Endothelial cell of umbilical vein (primary cell): ENCODE data around the gene ATP6V1E1. TPM values are rescaled to one million over a fixed set of nuclear protein-coding genes. Genes with fewer than 3 reads are reported as not detected.
A peak's percentile ranks its signal among the peaks of the same experiment; 100 is the strongest.

ENCODE experiments used
- BruUV-seq: library from RNA; stranded (reverse); fragments of 400-500 nt; replicated peaks from 2 replicates; lab custom pipeline; 2021; lab: Mats Ljungman, UMichigan
- CTCF ChIA-PET: fragments of 300-600, 350-600 bp; sonication (Branson Sonifier 250); formaldehyde crosslinking; loops from one replicate; lab custom pipeline; 2021; ENCODE audit warnings: antibody characterized with exemption, inconsistent platforms; lab: Charles Lee
- POLR2A ChIA-PET: fragments of 300-600, 350-600 bp; sonication (Branson Sonifier 250); formaldehyde crosslinking; loops from one replicate; lab custom pipeline; 2021; ENCODE audit warnings: antibody characterized with exemption, inconsistent platforms; lab: Charles Lee
- DNase-seq: peaks from one replicate; pipeline ENCODE4 v3.0.0-alpha.2; 2011; ENCODE audit warnings: low read depth, low spot score
- FAIRE-seq: peaks from 2 replicates; lab custom pipeline; 2011; peaks lifted over from hg19 to GRCh38; lab: Jason Lieb, UNC
- H2AFZ ChIP-seq: 2 replicates; pipeline ENCODE4 v1.6.0; 2012; ENCODE audit warnings: low read depth, low read length, control low read depth, inconsistent platforms
- H3K27ac ChIP-seq: 2 replicates; pipeline ENCODE4 v1.5.1; 2011; ENCODE audit warnings: low read depth, mild to moderate bottlenecking, control low read depth, low read length, moderate library complexity; ENCODE audit not compliant: insufficient read depth
- H3K27me3 ChIP-seq, 2 experiments: 2 replicates each; pipeline versions ENCODE4 v1.6.0 to v1.6.1; 2011; ENCODE audit warnings: low read length in 2 of 2, mixed read lengths in 1 of 2; ENCODE audit not compliant: control insufficient read depth in 2 of 2, insufficient read depth in 2 of 2
- H3K36me3 ChIP-seq, 2 experiments: 2 replicates in 1 of 2; 3 replicates in 1 of 2; pipeline ENCODE4 v1.5.1; 2011; ENCODE audit warnings: low read length in 2 of 2, mild to moderate bottlenecking in 1 of 2, moderate library complexity in 1 of 2; ENCODE audit not compliant: control insufficient read depth in 2 of 2, insufficient read depth in 2 of 2; ENCODE audit errors: extremely low read depth in 1 of 2
- H3K4me1 ChIP-seq: 3 replicates; pipeline ENCODE4 v1.5.1; 2011; ENCODE audit warnings: mild to moderate bottlenecking, low read length; ENCODE audit not compliant: control insufficient read depth, insufficient read depth; ENCODE audit errors: extremely low read depth
- H3K4me2 ChIP-seq: 2 replicates; pipeline ENCODE4 v1.6.1; 2011; ENCODE audit warnings: low read length, control low read depth, mixed read lengths; ENCODE audit not compliant: insufficient read depth
- H3K4me3 ChIP-seq, 3 experiments: fragments of 200-600 bp in 1 of 3; sonication (generic), shearing (Covaris generic) in 1 of 3; replicated peaks in 1 of 3; 2 replicates each; pipeline ENCODE4 v1.5.1; 2011 to 2016; ENCODE audit warnings: control low read depth in 3 of 3, low read length in 3 of 3, mild to moderate bottlenecking in 2 of 3, inconsistent platforms in 1 of 3, low read depth in 1 of 3, moderate library complexity in 1 of 3; ENCODE audit not compliant: insufficient read depth in 1 of 3
- H3K79me2 ChIP-seq: 2 replicates; pipeline ENCODE4 v1.6.0; 2012; ENCODE audit warnings: low read length, inconsistent platforms; ENCODE audit not compliant: control insufficient read depth, insufficient read depth
- H3K9ac ChIP-seq: replicated peaks from 2 replicates; pipeline ENCODE3; 2011; ENCODE audit warnings: low read length, control low read depth; ENCODE audit not compliant: insufficient read depth; ENCODE audit errors: extremely low read depth
- H3K9me1 ChIP-seq: replicated peaks from 3 replicates; pipeline ENCODE4 v1.6.0; 2011; ENCODE audit warnings: mild to moderate bottlenecking, low read length; ENCODE audit not compliant: control insufficient read depth, insufficient read depth; ENCODE audit errors: extremely low read depth
- H3K9me3 ChIP-seq: replicated peaks from 2 replicates; pipeline ENCODE4 v1.5.1; 2012; ENCODE audit warnings: low read length, inconsistent platforms; ENCODE audit not compliant: control insufficient read depth, insufficient read depth
- H4K20me1 ChIP-seq: replicated peaks from 2 replicates; pipeline ENCODE3; 2011; ENCODE audit warnings: mild to moderate bottlenecking, low read length; ENCODE audit not compliant: control insufficient read depth, insufficient read depth; ENCODE audit errors: extremely low read depth
- EZH2 ChIP-seq: IDR thresholded peaks from 2 replicates; pipeline ENCODE4 v1.6.1; 2012; ENCODE audit warnings: borderline replicate concordance, low read depth, mild to moderate bottlenecking, moderate library complexity, low read length, inconsistent platforms; ENCODE audit not compliant: severe bottlenecking
- FOS ChIP-seq: IDR thresholded peaks from 2 replicates; pipeline ENCODE4 v1.6.1; 2011; ENCODE audit warnings: mild to moderate bottlenecking, low read length, moderate library complexity, borderline replicate concordance; ENCODE audit not compliant: insufficient read depth
- GATA2 ChIP-seq: IDR thresholded peaks from 2 replicates; pipeline ENCODE4 v1.7.0; 2011; ENCODE audit warnings: low read depth, mild to moderate bottlenecking, moderate library complexity, mixed read lengths, low read length; ENCODE audit not compliant: insufficient read length, insufficient read depth
- JUN ChIP-seq: IDR thresholded peaks from 2 replicates; pipeline ENCODE4 v1.6.1; 2011; ENCODE audit warnings: borderline replicate concordance, low read depth; ENCODE audit not compliant: insufficient read length, insufficient read depth
- MYC ChIP-seq: IDR thresholded peaks from one replicate; pipeline ENCODE4 v1.6.1; 2011; ENCODE audit warnings: mild to moderate bottlenecking, low read depth, low read length
- POLR2A ChIP-seq: IDR thresholded peaks from 2 replicates; pipeline ENCODE4 v1.6.1; 2012; ENCODE audit warnings: low read depth, mild to moderate bottlenecking, control low read depth, low read length
- POLR2AphosphoS5 ChIP-seq: IDR thresholded peaks from 2 replicates; pipeline ENCODE4 v1.6.1; 2012; ENCODE audit warnings: low read depth, mild to moderate bottlenecking, control low read depth, low read length, moderate library complexity; ENCODE audit not compliant: insufficient read depth
- dilution Hi-C: fragments of 300-500 bp; cut with MboI; formaldehyde crosslinking; loops from one replicate; pipeline ENCODE4 v1.15.0; 2019; ENCODE audit warnings: low sequenced_read_pairs; ENCODE audit not compliant: extremely low pct_ligation_motif_present
- intact Hi-C: fragments of 100-400 bp; cut with micrococcal nuclease; formaldehyde crosslinking; loops from one replicate; pipeline ENCODE4 v1.10.0; 2022
- polyA plus RNA-seq, 4 experiments: library from polyadenylated mRNA; depleted of rRNA in 3 of 4; stranded (reverse) in 3 of 4; unstranded in 1 of 4; fragments of >200 nt; gene quantifications; 2 replicates each; pipeline versions ENCODE4 v1.2.1 to v1.2.3, GENCODE V29; 2011 to 2012; ENCODE audit warnings: missing spikeins in 1 of 4
- total RNA-seq: library from RNA; stranded (reverse); gene quantifications from 2 replicates; pipeline ENCODE4 v1.2.3, GENCODE V29; 2021
- TF ChIP-seq, protein P1 (sequence below): IDR thresholded peaks from 2 replicates; pipeline ENCODE4 v1.6.1; 2011; ENCODE audit not compliant: insufficient read depth, insufficient read length
- TF ChIP-seq, protein P2 (sequence below), 2 donors: IDR thresholded peaks; 1 replicate in 1 of 2; 2 replicates in 1 of 2; pipeline ENCODE4 v1.5.1; 2011; ENCODE audit warnings: low read length in 2 of 2, mild to moderate bottlenecking in 2 of 2, moderate library complexity in 2 of 2, control low read depth in 1 of 2, inconsistent platforms in 1 of 2, low read depth in 1 of 2; ENCODE audit not compliant: insufficient read depth in 1 of 2; ENCODE audit errors: extremely low read depth in 1 of 2

Gene ATP6V1E1
- total and polyA plus RNA-seq, 2 donors (not counting 3 experiments of a cell fraction or from before 2014, with no cell fraction given), result 95.2 to 113 TPM

DNA sequence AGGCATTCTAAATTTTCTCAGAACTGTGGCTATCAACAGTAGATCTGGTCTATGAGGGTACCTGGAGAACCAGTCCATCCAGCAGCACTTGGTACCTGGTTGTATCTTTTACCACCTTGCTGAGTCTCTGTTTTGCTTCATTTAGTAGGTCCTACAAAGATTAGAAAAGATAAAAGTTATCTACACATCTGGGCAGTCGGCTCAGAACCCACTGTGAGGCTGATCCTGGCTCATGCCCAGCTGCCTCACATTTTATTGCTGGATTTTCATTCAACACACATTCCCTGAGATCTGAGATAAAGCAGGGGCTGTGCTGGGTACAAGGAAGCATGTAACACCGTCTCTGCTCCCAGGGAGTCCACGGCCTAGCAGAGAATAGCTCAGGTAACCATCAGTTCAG lies 27.5 kb downstream of the ATP6V1E1 start:
- peaks cover 2% of the 10 kb centered on the region for H3K79me2 ChIP-seq
- CTCF ChIA-PET, result interaction anchor here (1.0 kb wide), 1 partner anchor 12 kb away, joined by 3 read pairs; no protein-coding TSS in a partner anchor
- dilution Hi-C loops (no loop called here), intact Hi-C loops (no loop called here)
- no TSS peak for BruUV-seq
- H3K4me1 ChIP-seq, result no peaks in the 10 kb centered on the region
- no peak overlapping the region for H2AFZ ChIP-seq
- peaks cover 14 to 22% of the 10 kb centered on the region in 2 experiments for H3K36me3 ChIP-seq
- no peaks in the 10 kb centered on the region for H3K27me3 ChIP-seq
- POLR2A ChIA-PET, result no interaction called here
- TF ChIP-seq EZH2 (no peak), FOS (no peak), POLR2AphosphoS5 (no peak), POLR2A (no peak), GATA2 (no peak), MYC (no peak)
- TF ChIP-seq, protein P1, sequence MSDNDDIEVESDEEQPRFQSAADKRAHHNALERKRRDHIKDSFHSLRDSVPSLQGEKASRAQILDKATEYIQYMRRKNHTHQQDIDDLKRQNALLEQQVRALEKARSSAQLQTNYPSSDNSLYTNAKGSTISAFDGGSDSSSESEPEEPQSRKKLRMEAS, result no peak
- no peaks in the 10 kb centered on the region for H4K20me1 ChIP-seq
- H3K27ac ChIP-seq, result no peak overlapping the region
- no peak overlapping the region for H3K4me3 ChIP-seq
- no peaks in the 10 kb centered on the region for H3K9me1 ChIP-seq
- FAIRE-seq (peak; percentile 38), DNase-seq (no peak)
- no peaks in the 10 kb centered on the region for H3K9me3 ChIP-seq
- no peak overlapping the region for H3K4me2 ChIP-seq
- no peak overlapping the region for H3K9ac ChIP-seq

DNA sequence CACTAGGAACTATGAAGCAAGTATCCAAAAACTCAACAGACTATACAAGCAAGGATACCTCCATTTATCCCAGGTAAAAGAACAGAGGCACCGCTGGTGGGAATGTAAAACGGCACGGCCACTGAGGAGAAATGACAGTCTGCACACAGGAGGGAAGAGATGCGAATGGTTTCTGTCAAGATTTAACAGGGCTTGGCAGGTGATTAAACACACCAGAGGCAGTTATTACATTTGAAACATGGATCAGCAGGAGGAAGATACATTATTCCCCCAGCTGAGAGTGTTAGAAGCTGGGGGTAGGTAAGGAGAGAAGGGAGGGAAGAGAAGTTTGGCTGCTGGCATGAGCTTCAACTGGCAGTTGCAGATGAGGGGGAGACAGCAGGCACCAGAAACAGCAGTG lies 30.2 kb downstream of the ATP6V1E1 start:
- Histone ChIP-seq H3K27ac (no peak overlapping the region), H3K79me2 (no peaks in the 10 kb centered on the region), H4K20me1 (no peaks in the 10 kb centered on the region), H3K4me3 (no peak overlapping the region), H3K9ac (no peak overlapping the region), H3K4me1 (no peaks in the 10 kb centered on the region), H3K4me2 (no peak overlapping the region), H3K36me3 (peaks cover 20 to 33% of the 10 kb centered on the region in 2 experiments), H2AFZ (no peak overlapping the region), H3K27me3 (no peaks in the 10 kb centered on the region), H3K9me1 (no peaks in the 10 kb centered on the region), H3K9me3 (no peaks in the 10 kb centered on the region)
- BruUV-seq, result no TSS peak
- TF ChIP-seq POLR2AphosphoS5 (no peak), EZH2 (no peak), MYC (no peak), FOS (no peak), GATA2 (no peak), POLR2A (no peak), JUN (no peak)
- TF ChIP-seq, protein P2, sequence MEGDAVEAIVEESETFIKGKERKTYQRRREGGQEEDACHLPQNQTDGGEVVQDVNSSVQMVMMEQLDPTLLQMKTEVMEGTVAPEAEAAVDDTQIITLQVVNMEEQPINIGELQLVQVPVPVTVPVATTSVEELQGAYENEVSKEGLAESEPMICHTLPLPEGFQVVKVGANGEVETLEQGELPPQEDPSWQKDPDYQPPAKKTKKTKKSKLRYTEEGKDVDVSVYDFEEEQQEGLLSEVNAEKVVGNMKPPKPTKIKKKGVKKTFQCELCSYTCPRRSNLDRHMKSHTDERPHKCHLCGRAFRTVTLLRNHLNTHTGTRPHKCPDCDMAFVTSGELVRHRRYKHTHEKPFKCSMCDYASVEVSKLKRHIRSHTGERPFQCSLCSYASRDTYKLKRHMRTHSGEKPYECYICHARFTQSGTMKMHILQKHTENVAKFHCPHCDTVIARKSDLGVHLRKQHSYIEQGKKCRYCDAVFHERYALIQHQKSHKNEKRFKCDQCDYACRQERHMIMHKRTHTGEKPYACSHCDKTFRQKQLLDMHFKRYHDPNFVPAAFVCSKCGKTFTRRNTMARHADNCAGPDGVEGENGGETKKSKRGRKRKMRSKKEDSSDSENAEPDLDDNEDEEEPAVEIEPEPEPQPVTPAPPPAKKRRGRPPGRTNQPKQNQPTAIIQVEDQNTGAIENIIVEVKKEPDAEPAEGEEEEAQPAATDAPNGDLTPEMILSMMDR (IDR thresholded peaks at IDR 0.05; ENCODE audit: extremely low read depth in 1 of 2, insufficient read depth in 1 of 2, low read depth in 1 of 2, low read length in 2 of 2), result no peak
- TF ChIP-seq, protein P1, result no peak
- intact Hi-C loops (no loop called here), dilution Hi-C loops (no loop called here)
- CTCF ChIA-PET, result interaction anchor here (1.4 kb wide), 1 partner anchor 11 kb away, joined by 6 read pairs; no protein-coding TSS in a partner anchor
- DNase-seq (no peak), FAIRE-seq (no peak)
- POLR2A ChIA-PET, result no interaction called here
